HL-60/S4 treated with phorbol 12-myristate 13-acetate at 8.2 ng/mL for 4 days and 3 days (cell line): Measurements from ENCODE around the gene SH3TC2.

Experiments
- in situ Hi-C: fragments of 300-500 bp; cut with MboI; formaldehyde crosslinking; loops from 2 replicates; pipeline ENCODE4 v1.15.0; 2022; ENCODE audit warnings: low sequenced_read_pairs

Gene SH3TC2

GRCh38 chr5:149035372-149035790 is 27.5 kb downstream of the SH3TC2 start:
- in situ Hi-C loops = loop anchor here (25.0 kb wide), 1 partner anchor 298 kb away; no protein-coding TSS in a partner anchor

- in situ Hi-C loops = loop anchor here (25.0 kb wide), 1 partner anchor 294 kb away; no protein-coding TSS in a partner anchor
Measured at GRCh38 chr5:149030838-149031397, 31.9 kb downstream of the SH3TC2 start.

GRCh38 chr5:149030392-149030791 is 32.5 kb downstream of the SH3TC2 start:
- in situ Hi-C loops = loop anchor here (25.0 kb wide), 1 partner anchor 293 kb away; no protein-coding TSS in a partner anchor

- in situ Hi-C loops = loop anchor here (25.0 kb wide), 1 partner anchor 292 kb away; no protein-coding TSS in a partner anchor
Measured at GRCh38 chr5:149028984-149029383, 33.9 kb downstream of the SH3TC2 start.

- in situ Hi-C loops = loop anchor here (25.0 kb wide), 1 partner anchor 291 kb away; no protein-coding TSS in a partner anchor
Measured at GRCh38 chr5:149028161-149028560, 34.7 kb downstream of the SH3TC2 start.

- in situ Hi-C loops = loop anchor here (25.0 kb wide), 1 partner anchor 290 kb away; no protein-coding TSS in a partner anchor
Measured at GRCh38 chr5:149027636-149028035, 35.2 kb downstream of the SH3TC2 start.

- in situ Hi-C loops = loop anchor here (25.0 kb wide), 1 partner anchor 288 kb away; no protein-coding TSS in a partner anchor
Measured at GRCh38 chr5:149024943-149025342, 37.9 kb downstream of the SH3TC2 start.

- in situ Hi-C loops = no loop called here
Measured at GRCh38 chr5:149024477-149024876, 38.4 kb downstream of the SH3TC2 start.

- in situ Hi-C loops = no loop called here
Measured at GRCh38 chr5:149022200-149022599, 40.7 kb downstream of the SH3TC2 start.

- in situ Hi-C loops = no loop called here
Measured at GRCh38 chr5:149019679-149020078, 43.2 kb downstream of the SH3TC2 start.

GRCh38 chr5:149018909-149019443 is 43.9 kb downstream of the SH3TC2 start:
- in situ Hi-C loops = no loop called here

- in situ Hi-C loops = no loop called here
Measured at GRCh38 chr5:149017636-149018035, 45.2 kb downstream of the SH3TC2 start.

GRCh38 chr5:149015561-149015960 is 47.3 kb downstream of the SH3TC2 start:
- in situ Hi-C loops = no loop called here

GRCh38 chr5:149015126-149015525 is 47.7 kb downstream of the SH3TC2 start:
- in situ Hi-C loops = no loop called here

- in situ Hi-C loops = no loop called here
Measured at GRCh38 chr5:149014571-149015031, 48.3 kb downstream of the SH3TC2 start.

GRCh38 chr5:149013796-149014195 is 49.1 kb downstream of the SH3TC2 start:
- in situ Hi-C loops = no loop called here

- in situ Hi-C loops = no loop called here
Measured at GRCh38 chr5:149012350-149012749, 50.5 kb downstream of the SH3TC2 start.

- in situ Hi-C loops = no loop called here
Measured at GRCh38 chr5:149011728-149012127, 51.1 kb downstream of the SH3TC2 start.

- in situ Hi-C loops = no loop called here
Measured at GRCh38 chr5:149011084-149011483, 51.8 kb downstream of the SH3TC2 start.

- in situ Hi-C loops = no loop called here
Measured at GRCh38 chr5:149007174-149007573, 55.7 kb downstream of the SH3TC2 start.

GRCh38 chr5:149006426-149006825 is 56.4 kb downstream of the SH3TC2 start:
- in situ Hi-C loops = no loop called here
